ENCODE results near the gene OAF. TPM values are rescaled to one million over a fixed set of nuclear protein-coding genes. Genes with fewer than 3 reads are reported as not detected.

The OAF gene
- 8.2 to 13.2 TPM (median 11.5 TPM) in 5 replicates for total RNA-seq (2022; extraction: Qiagen RNA extraction; ENCODE audit: low read depth)

DNA sequence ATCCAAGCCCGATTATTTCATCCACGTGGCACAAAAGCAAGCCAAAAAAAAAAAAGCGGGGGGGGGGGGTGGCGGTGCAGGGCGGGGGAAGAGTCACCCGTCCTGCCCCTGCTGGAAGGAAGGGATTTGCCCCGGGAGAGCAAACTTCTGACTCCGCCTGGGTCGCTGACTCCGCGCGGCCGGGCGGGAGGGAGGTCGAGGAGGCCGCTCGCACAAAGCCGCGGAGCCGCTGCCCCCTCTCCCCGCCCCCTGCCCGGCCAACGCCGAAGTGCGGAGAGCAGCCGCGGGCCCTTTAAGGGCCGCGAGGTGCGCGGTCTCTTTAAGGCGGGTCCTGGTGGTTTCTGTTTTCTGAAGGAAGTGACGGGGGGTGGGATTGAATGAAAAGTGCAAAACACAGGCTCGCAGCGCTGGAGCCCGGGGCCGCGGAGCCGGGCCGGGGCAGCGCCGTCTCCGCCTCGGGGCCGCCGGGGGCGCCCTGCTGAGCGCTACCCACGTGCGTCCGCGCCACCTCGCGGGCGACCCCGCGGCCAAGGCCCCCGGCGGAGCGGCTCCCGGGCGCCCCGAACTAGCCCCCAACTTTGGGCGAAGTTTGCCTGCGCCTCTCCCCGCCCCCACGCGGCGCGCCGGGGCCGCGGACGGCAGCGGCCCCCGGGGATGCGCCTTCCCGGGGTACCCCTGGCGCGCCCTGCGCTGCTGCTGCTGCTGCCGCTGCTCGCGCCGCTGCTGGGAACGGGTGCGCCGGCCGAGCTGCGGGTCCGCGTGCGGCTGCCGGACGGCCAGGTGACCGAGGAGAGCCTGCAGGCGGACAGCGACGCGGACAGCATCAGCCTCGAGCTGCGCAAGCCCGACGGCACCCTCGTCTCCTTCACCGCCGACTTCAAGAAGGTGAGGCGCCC, at the start of gene OAF:
OAF (plus strand) TSS at position 407 of the 896 bp plus-strand sequence; CDS start at position 655, 248 bp downstream.

GRCh38 chr11:120239713-120240640, 29.1 kb downstream of the OAF start, which contains the start of gene POU2F3:
Gene POU2F3, plus strand, starts transcription at chr11:120240140. Its CDS starts 204 bp downstream, at chr11:120240344.

Other genes starting within 250 kb of the OAF start
- gene TRIM29, start 72.9 kb upstream of the OAF start, total RNA-seq (2022; extraction: Qiagen RNA extraction; ENCODE audit: low read depth): 5.2 to 7.1 TPM (median 6.2 TPM) in 5 replicates
- not detected in 5 replicates for gene POU2F3, start 29.1 kb downstream of the OAF start, total RNA-seq (2022; extraction: Qiagen RNA extraction; ENCODE audit: low read depth)
- 5.5 to 8.1 TPM (median 7.3 TPM) in 5 replicates for gene TLCD5, start 114.3 kb downstream of the OAF start, total RNA-seq (2022; extraction: Qiagen RNA extraction; ENCODE audit: low read depth)
- 12.5 to 18.5 TPM (median 16.5 TPM) in 5 replicates for gene ARHGEF12, start 125.4 kb downstream of the OAF start, total RNA-seq (2022; extraction: Qiagen RNA extraction; ENCODE audit: low read depth)

Data from A549 treated with CpdA at 1 μM for 4 hours (cell line).